ENCODE data around the gene MACF1.
"Not testable (repeated sequence)": the region's sequence is repeated elsewhere in the genome, so short reads cannot be mapped to it uniquely, and the experiment has no call there.

The MACF1 gene

GRCh38 chr1:39526466-39527189, 322.1 kb downstream of the MACF1 start:
- H3K4me3 ChIP-seq (ENCODE audit: low read length), result no peak overlapping the region
- H3K9ac ChIP-seq (ENCODE audit: low read length), result no peak overlapping the region
- H3K27ac ChIP-seq (ENCODE audit: low read depth, low read length), result no peak overlapping the region
- no peaks in the 10 kb centered on the region for H3K4me1 ChIP-seq (ENCODE audit: control insufficient read depth, insufficient read depth, low read length)
- peaks cover 8% of the 10 kb centered on the region for H3K36me3 ChIP-seq (ENCODE audit: control insufficient read depth, insufficient read depth, low read length)
- no peaks in the 10 kb centered on the region for H3K27me3 ChIP-seq (ENCODE audit: control insufficient read depth, insufficient read depth, low read length)

- not testable (repeated sequence) for H3K36me3 ChIP-seq (ENCODE audit: control insufficient read depth, insufficient read depth, low read length); H3K4me1 ChIP-seq (ENCODE audit: control insufficient read depth, insufficient read depth, low read length); H3K27ac ChIP-seq (ENCODE audit: low read depth, low read length); H3K4me3 ChIP-seq (ENCODE audit: low read length); H3K27me3 ChIP-seq (ENCODE audit: control insufficient read depth, insufficient read depth, low read length); H3K9ac ChIP-seq (ENCODE audit: low read length)
Observed at GRCh38 chr1:39527190-39527579, 322.7 kb downstream of the MACF1 start.

GRCh38 chr1:39528082-39528481, 323.6 kb downstream of the MACF1 start:
- H3K9ac ChIP-seq (ENCODE audit: low read length), result no peak overlapping the region
- peaks cover 8% of the 10 kb centered on the region for H3K36me3 ChIP-seq (ENCODE audit: control insufficient read depth, insufficient read depth, low read length)
- H3K4me3 ChIP-seq (ENCODE audit: low read length), result no peak overlapping the region
- H3K27ac ChIP-seq (ENCODE audit: low read depth, low read length), result no peak overlapping the region
- H3K4me1 ChIP-seq (ENCODE audit: control insufficient read depth, insufficient read depth, low read length), result no peaks in the 10 kb centered on the region
- H3K27me3 ChIP-seq (ENCODE audit: control insufficient read depth, insufficient read depth, low read length), result no peaks in the 10 kb centered on the region

- Histone ChIP-seq H3K27me3 (ENCODE audit: control insufficient read depth, insufficient read depth, low read length) (no peaks in the 10 kb centered on the region), H3K4me3 (ENCODE audit: low read length) (no peak overlapping the region), H3K36me3 (ENCODE audit: control insufficient read depth, insufficient read depth, low read length) (peaks cover 6% of the 10 kb centered on the region), H3K4me1 (ENCODE audit: control insufficient read depth, insufficient read depth, low read length) (no peaks in the 10 kb centered on the region), H3K27ac (ENCODE audit: low read depth, low read length) (no peak overlapping the region), H3K9ac (ENCODE audit: low read length) (no peak overlapping the region)
Observed at GRCh38 chr1:39529901-39530535, 325.5 kb downstream of the MACF1 start.

- Histone ChIP-seq H3K27ac (ENCODE audit: low read depth, low read length) (no peak overlapping the region), H3K4me1 (ENCODE audit: control insufficient read depth, insufficient read depth, low read length) (no peaks in the 10 kb centered on the region), H3K27me3 (ENCODE audit: control insufficient read depth, insufficient read depth, low read length) (no peaks in the 10 kb centered on the region), H3K4me3 (ENCODE audit: low read length) (no peak overlapping the region), H3K9ac (ENCODE audit: low read length) (no peak overlapping the region), H3K36me3 (ENCODE audit: control insufficient read depth, insufficient read depth, low read length) (peaks cover 6% of the 10 kb centered on the region)
Observed at GRCh38 chr1:39531526-39531925, 327.0 kb downstream of the MACF1 start.

- no peaks in the 10 kb centered on the region for H3K27me3 ChIP-seq (ENCODE audit: control insufficient read depth, insufficient read depth, low read length)
- no peaks in the 10 kb centered on the region for H3K4me1 ChIP-seq (ENCODE audit: control insufficient read depth, insufficient read depth, low read length)
- H3K9ac ChIP-seq (ENCODE audit: low read length), result no peak overlapping the region
- no peak overlapping the region for H3K4me3 ChIP-seq (ENCODE audit: low read length)
- no peak overlapping the region for H3K27ac ChIP-seq (ENCODE audit: low read depth, low read length)
- H3K36me3 ChIP-seq (ENCODE audit: control insufficient read depth, insufficient read depth, low read length), result no peaks in the 10 kb centered on the region
Observed at GRCh38 chr1:39533442-39533841, 328.9 kb downstream of the MACF1 start.

Data from rectal smooth muscle tissue (tissue), 1 donor.